ENCODE measurements around the gene AHNAK2. TPM values are rescaled to one million over a fixed set of nuclear protein-coding genes. Genes with fewer than 3 reads are reported as not detected.

The AHNAK2 gene
- total and polyA plus RNA-seq, 9 of the 15 experiments (the other 6 are each of a cell fraction or from before 2014, with no cell fraction given): 0.04 to 0.09 (median 0.04) TPM; not detected in 6

- POLR2A ChIA-PET: interaction anchor here (0.6 to 0.7 kb wide), 2 partner anchors 12 to 32 kb away, joined by 3 read pairs; no protein-coding TSS in a partner anchor
- FAIRE-seq (no peak), DNase-seq (ENCODE audit: extremely low read depth in 1 of 4, low spot score in 3 of 4) (no peak), ATAC-seq (no peak)
- no peak overlapping the region for H3K9ac ChIP-seq (ENCODE audit: insufficient read depth in 1 of 2, low read depth in 2 of 2, low read length in 2 of 2)
- no peaks in the 10 kb centered on the region; a peak in 1 of 5 replicates for H3K4me1 ChIP-seq (replicated peaks in 1 of 2; ENCODE audit: control insufficient read depth in 2 of 2, insufficient read depth in 2 of 2, low read length in 2 of 2)
- H3K4me3 ChIP-seq: no peak overlapping the region
- no TSS peak for BruUV-seq (replicated peaks)
- CTCF ChIA-PET (ENCODE audit: low intra/inter-chr PET ratio): no interaction called here
- no peaks in the 10 kb centered on the region for H3K9me3 ChIP-seq (replicated peaks; ENCODE audit: control insufficient read depth, insufficient read depth, low read depth, low read length)
- no peaks in the 10 kb centered on the region for H3K9me1 ChIP-seq (ENCODE audit: control insufficient read depth, insufficient read depth, low read length)
- WGBS (ENCODE audit: insufficient coverage, low coverage, missing lambda C conversion rate): 0% methylated on average over 6 of the region's 11 CpGs
- no peaks in the 10 kb centered on the region for H3K79me2 ChIP-seq (ENCODE audit: control insufficient read depth, insufficient read depth, low read length)
- H4K20me1 ChIP-seq (replicated peaks; ENCODE audit: control insufficient read depth, insufficient read depth, low read length): no peaks in the 10 kb centered on the region; the same call in 1 of the 2 replicates
- peaks cover 5 to 57% of the 10 kb centered on the region in 2 experiments; a peak in 4 of 5 replicates for H3K27me3 ChIP-seq (ENCODE audit: control insufficient read depth in 2 of 2, insufficient read depth in 2 of 2, low read length in 2 of 2)
- in situ Hi-C loops (cut with MboI) (no loop called here), intact Hi-C loops (cut with micrococcal nuclease) (loop anchor here (1.0 kb wide), 1 partner anchor 44 kb away; no protein-coding TSS in a partner anchor)
- H3K4me2 ChIP-seq (ENCODE audit: insufficient read depth, low read length): no peak overlapping the region
- TF ChIP-seq HNRNPLL (IDR thresholded peaks at IDR 0.05; ENCODE audit: low read depth, low read length, poor library complexity, severe bottlenecking): no peak
- no peak for TF ChIP-seq CBX8 (IDR thresholded peaks at IDR 0.05; ENCODE audit: borderline replicate concordance, extremely low read depth, low read depth, low read length, poor library complexity, severe bottlenecking)
- TF ChIP-seq GATA2 (CRISPR knock-in tag; IDR thresholded peaks at IDR 0.05): no peak
- TF ChIP-seq ZNF408 (CRISPR knock-in tag; IDR thresholded peaks at IDR 0.05; ENCODE audit: low read depth): no peak
- no peak for TF ChIP-seq TCF7 (IDR thresholded peaks at IDR 0.05; ENCODE audit: borderline replicate concordance)
- no peak for TF ChIP-seq MAFK (IDR thresholded peaks at IDR 0.05; ENCODE audit: low read length)
- TF ChIP-seq ETV6 (IDR thresholded peaks at IDR 0.05; ENCODE audit: borderline replicate concordance in 1 of 2, low read depth in 2 of 2, low read length in 1 of 2): no peak
- TF ChIP-seq ETV6 (CRISPR knock-in tag; IDR thresholded peaks at IDR 0.05; ENCODE audit: borderline replicate concordance): no peak
- no peak for TF ChIP-seq BCL6 (CRISPR knock-in tag; IDR thresholded peaks at IDR 0.05)
- no peak for TF ChIP-seq NBN (IDR thresholded peaks at IDR 0.05; ENCODE audit: low read depth)
- TF ChIP-seq ELF2 (CRISPR knock-in tag; IDR thresholded peaks at IDR 0.05): no peak
- no peak for TF ChIP-seq HDGF (IDR thresholded peaks at IDR 0.05)
- TF ChIP-seq SIN3A (IDR thresholded peaks at IDR 0.05; ENCODE audit: borderline replicate concordance in 2 of 2, control insufficient read depth in 1 of 2, low read depth in 2 of 2, low read length in 2 of 2): no peak
- no peak for TF ChIP-seq HNRNPUL1 (IDR thresholded peaks at IDR 0.05; ENCODE audit: low read length)
- TF ChIP-seq EHMT2 (IDR thresholded peaks at IDR 0.05): no peak
- TF ChIP-seq BRCA1 (IDR thresholded peaks at IDR 0.05): no peak
- no peak for TF ChIP-seq BRCA1 (CRISPR knock-in tag; IDR thresholded peaks at IDR 0.05)
- no peak overlapping the region for H3K27ac ChIP-seq (ENCODE audit: extremely low read depth, low read depth, low read length)
- H3K36me3 ChIP-seq (ENCODE audit: control insufficient read depth, insufficient read depth, low read length): no peaks in the 10 kb centered on the region
- no peak overlapping the region for H2AFZ ChIP-seq (ENCODE audit: low read depth, low read length)
Measured at GRCh38 chr14:104939666-104940410, 38.3 kb downstream of the AHNAK2 start.

Measured in K562 (cell line).